ENCODE data around the gene NPC1.

Gene NPC1

DNA sequence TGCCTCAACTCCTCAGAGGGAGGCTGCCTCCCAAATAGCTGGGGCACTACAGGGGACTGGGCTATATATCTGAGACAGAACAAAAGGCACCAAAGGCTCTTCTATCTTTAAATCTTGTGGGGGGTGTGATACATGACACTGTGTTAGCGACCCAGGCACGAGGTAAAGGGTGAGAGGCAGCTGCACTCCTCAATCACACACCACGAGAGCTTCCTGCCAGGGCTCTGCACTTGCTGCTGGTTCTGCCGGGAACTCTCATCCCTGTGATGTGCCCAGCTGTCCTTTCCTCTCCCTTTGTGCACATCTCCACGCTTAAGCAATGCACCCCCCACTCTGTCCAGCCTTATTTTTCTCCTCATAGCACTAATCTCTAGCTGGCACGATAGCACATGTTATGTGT lies 32.4 kb downstream of the NPC1 start:
- no peaks in the 10 kb centered on the region for H3K27me3 ChIP-seq (ENCODE audit: insufficient read depth, low read length, poor library complexity)
- peaks cover 30% of the 10 kb centered on the region for H3K36me3 ChIP-seq (ENCODE audit: control insufficient read depth, insufficient read depth, low read length)
- no peak overlapping the region for H3K27ac ChIP-seq (ENCODE audit: low read depth, low read length)
- H3K56ac ChIP-seq (ENCODE audit: low read length), result no peak overlapping the region
- H3K9ac ChIP-seq (ENCODE audit: low read length), result no peak overlapping the region
- H3K4ac ChIP-seq (ENCODE audit: low read depth, low read length), result no peak overlapping the region
- H3K4me2 ChIP-seq (ENCODE audit: low read length), result no peak overlapping the region
- H3K4me1 ChIP-seq (ENCODE audit: control insufficient read depth, low read depth, low read length), result no peaks in the 10 kb centered on the region
- H4K5ac ChIP-seq (ENCODE audit: low read length), result no peak overlapping the region
- no peaks in the 10 kb centered on the region for H3K79me2 ChIP-seq (ENCODE audit: control insufficient read depth, insufficient read depth, low read length)
- H2AK5ac ChIP-seq (ENCODE audit: low read length), result no peak overlapping the region
- H3K18ac ChIP-seq (ENCODE audit: low read length), result no peak overlapping the region
- no peak overlapping the region for H2BK120ac ChIP-seq (ENCODE audit: low read depth, low read length)
- no peak overlapping the region for H2BK15ac ChIP-seq (replicated peaks; ENCODE audit: low read depth)
- no peaks in the 10 kb centered on the region for H3K79me1 ChIP-seq (ENCODE audit: low read length)
- no peak overlapping the region for H3K23ac ChIP-seq (ENCODE audit: low read length)
- H2BK5ac ChIP-seq (ENCODE audit: low read length), result no peak overlapping the region
- no peak overlapping the region for H4K8ac ChIP-seq (ENCODE audit: low read depth, low read length)
- H3K4me3 ChIP-seq (ENCODE audit: low read length), result no peak overlapping the region
- no peak for DNase-seq
- WGBS (ENCODE audit: extremely low coverage, insufficient coverage, low lambda C conversion rate), result no CpG with 5 or more reads among the region's 6 CpGs

DNA sequence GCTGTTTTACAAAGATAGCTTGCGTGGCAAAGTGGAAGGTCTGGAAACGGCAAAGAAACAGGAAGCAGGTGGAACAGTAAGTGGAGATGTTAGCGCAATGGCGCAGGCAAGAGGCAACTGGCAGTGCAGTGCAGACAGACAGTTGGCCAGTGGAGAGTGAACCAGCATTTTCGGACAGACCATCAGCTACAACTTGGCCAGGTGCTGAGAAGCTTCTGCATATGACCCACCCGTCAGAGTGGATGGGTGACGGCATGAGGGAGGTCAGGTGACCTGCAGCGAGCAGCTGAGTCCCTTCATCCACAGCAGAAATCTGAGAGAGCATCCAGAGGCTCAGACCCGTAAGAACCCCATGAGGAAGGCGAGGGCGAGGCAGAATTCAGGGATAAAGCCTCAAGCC lies 33.8 kb downstream of the NPC1 start:
- H3K23ac ChIP-seq (ENCODE audit: low read length), result no peak overlapping the region
- H3K36me3 ChIP-seq (ENCODE audit: control insufficient read depth, insufficient read depth, low read length), result peaks cover 30% of the 10 kb centered on the region
- H3K27me3 ChIP-seq (ENCODE audit: insufficient read depth, low read length, poor library complexity), result no peaks in the 10 kb centered on the region
- H2AK5ac ChIP-seq (ENCODE audit: low read length), result no peak overlapping the region
- no peak overlapping the region for H3K4me3 ChIP-seq (ENCODE audit: low read length)
- H3K18ac ChIP-seq (ENCODE audit: low read length), result no peak overlapping the region
- H3K79me1 ChIP-seq (ENCODE audit: low read length), result no peaks in the 10 kb centered on the region
- no CpG with 5 or more reads among the region's 11 CpGs for WGBS (ENCODE audit: extremely low coverage, insufficient coverage, low lambda C conversion rate)
- H3K4ac ChIP-seq (ENCODE audit: low read depth, low read length), result no peak overlapping the region
- no peak overlapping the region for H4K5ac ChIP-seq (ENCODE audit: low read length)
- no peak overlapping the region for H3K56ac ChIP-seq (ENCODE audit: low read length)
- no peaks in the 10 kb centered on the region for H3K79me2 ChIP-seq (ENCODE audit: control insufficient read depth, insufficient read depth, low read length)
- H2BK15ac ChIP-seq (replicated peaks; ENCODE audit: low read depth), result no peak overlapping the region
- no peak overlapping the region for H3K9ac ChIP-seq (ENCODE audit: low read length)
- no peak overlapping the region for H4K8ac ChIP-seq (ENCODE audit: low read depth, low read length)
- H3K4me2 ChIP-seq (ENCODE audit: low read length), result no peak overlapping the region
- no peaks in the 10 kb centered on the region for H3K4me1 ChIP-seq (ENCODE audit: control insufficient read depth, low read depth, low read length)
- no peak overlapping the region for H2BK120ac ChIP-seq (ENCODE audit: low read depth, low read length)
- DNase-seq, result no peak
- no peak overlapping the region for H2BK5ac ChIP-seq (ENCODE audit: low read length)
- no peak overlapping the region for H3K27ac ChIP-seq (ENCODE audit: low read depth, low read length)

DNA sequence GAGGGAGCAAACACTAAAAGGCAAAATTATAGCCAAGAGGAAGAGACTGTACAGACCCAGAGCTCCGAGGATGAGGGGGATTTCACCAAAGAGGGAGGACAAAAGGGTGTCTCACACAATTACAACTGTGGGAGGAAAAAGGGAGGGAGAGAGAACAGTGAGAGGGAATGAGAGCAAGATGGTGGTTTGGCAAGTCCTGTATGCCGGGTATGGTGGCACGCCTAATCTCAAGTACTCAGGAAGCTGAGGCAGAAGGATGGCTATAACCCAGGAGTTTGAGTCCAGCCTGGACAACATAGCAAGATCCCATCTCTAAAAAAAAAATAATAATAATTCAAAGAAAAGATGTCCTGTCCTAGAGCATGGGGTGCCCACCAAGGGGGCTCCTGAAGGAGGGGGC lies 34.3 kb downstream of the NPC1 start:
- H3K9ac ChIP-seq (ENCODE audit: low read length), result no peak overlapping the region
- no peak overlapping the region for H3K18ac ChIP-seq (ENCODE audit: low read length)
- H3K4me2 ChIP-seq (ENCODE audit: low read length), result no peak overlapping the region
- no peak overlapping the region for H3K4me3 ChIP-seq (ENCODE audit: low read length)
- no peak overlapping the region for H2BK15ac ChIP-seq (replicated peaks; ENCODE audit: low read depth)
- no peaks in the 10 kb centered on the region for H3K79me1 ChIP-seq (ENCODE audit: low read length)
- H4K8ac ChIP-seq (ENCODE audit: low read depth, low read length), result no peak overlapping the region
- no peak overlapping the region for H3K27ac ChIP-seq (ENCODE audit: low read depth, low read length)
- H4K5ac ChIP-seq (ENCODE audit: low read length), result no peak overlapping the region
- no peak overlapping the region for H3K4ac ChIP-seq (ENCODE audit: low read depth, low read length)
- H2BK5ac ChIP-seq (ENCODE audit: low read length), result no peak overlapping the region
- no peaks in the 10 kb centered on the region for H3K4me1 ChIP-seq (ENCODE audit: control insufficient read depth, low read depth, low read length)
- no CpG with 5 or more reads among the region's 3 CpGs for WGBS (ENCODE audit: extremely low coverage, insufficient coverage, low lambda C conversion rate)
- no peaks in the 10 kb centered on the region for H3K27me3 ChIP-seq (ENCODE audit: insufficient read depth, low read length, poor library complexity)
- no peaks in the 10 kb centered on the region for H3K79me2 ChIP-seq (ENCODE audit: control insufficient read depth, insufficient read depth, low read length)
- no peak overlapping the region for H2BK120ac ChIP-seq (ENCODE audit: low read depth, low read length)
- H3K36me3 ChIP-seq (ENCODE audit: control insufficient read depth, insufficient read depth, low read length), result peaks cover 30% of the 10 kb centered on the region
- no peak overlapping the region for H2AK5ac ChIP-seq (ENCODE audit: low read length)
- no peak for DNase-seq
- no peak overlapping the region for H3K23ac ChIP-seq (ENCODE audit: low read length)
- no peak overlapping the region for H3K56ac ChIP-seq (ENCODE audit: low read length)

DNA sequence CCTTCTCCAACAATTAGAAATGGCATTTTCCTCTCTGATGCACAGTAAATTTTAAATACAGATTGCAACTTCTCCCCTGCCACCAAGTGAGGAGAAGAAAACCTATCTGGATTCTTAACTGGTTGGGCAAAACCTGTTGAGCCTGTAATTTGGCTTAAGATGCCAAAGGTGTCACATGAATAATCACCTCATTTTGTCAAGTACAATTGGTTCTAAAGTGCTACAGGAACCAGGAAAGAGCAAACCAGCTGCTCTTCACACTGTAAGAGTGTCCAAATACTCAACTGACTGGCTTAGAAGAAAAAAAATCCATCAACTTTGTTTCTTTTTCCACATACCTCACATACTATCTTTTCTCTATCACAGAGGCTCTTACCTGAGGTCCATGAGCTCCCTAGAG lies 35.4 kb downstream of the NPC1 start:
- H3K4ac ChIP-seq (ENCODE audit: low read depth, low read length), result no peak overlapping the region
- no peak overlapping the region for H2AK5ac ChIP-seq (ENCODE audit: low read length)
- no peak overlapping the region for H2BK15ac ChIP-seq (replicated peaks; ENCODE audit: low read depth)
- no peak overlapping the region for H4K5ac ChIP-seq (ENCODE audit: low read length)
- H3K56ac ChIP-seq (ENCODE audit: low read length), result no peak overlapping the region
- no peaks in the 10 kb centered on the region for H3K27me3 ChIP-seq (ENCODE audit: insufficient read depth, low read length, poor library complexity)
- H3K4me3 ChIP-seq (ENCODE audit: low read length), result no peak overlapping the region
- no peaks in the 10 kb centered on the region for H3K79me1 ChIP-seq (ENCODE audit: low read length)
- DNase-seq, result no peak
- no peak overlapping the region for H3K18ac ChIP-seq (ENCODE audit: low read length)
- no peaks in the 10 kb centered on the region for H3K4me1 ChIP-seq (ENCODE audit: control insufficient read depth, low read depth, low read length)
- H2BK5ac ChIP-seq (ENCODE audit: low read length), result no peak overlapping the region
- no peak overlapping the region for H3K4me2 ChIP-seq (ENCODE audit: low read length)
- H2BK120ac ChIP-seq (ENCODE audit: low read depth, low read length), result no peak overlapping the region
- no peak overlapping the region for H3K27ac ChIP-seq (ENCODE audit: low read depth, low read length)
- peaks cover 26% of the 10 kb centered on the region for H3K36me3 ChIP-seq (ENCODE audit: control insufficient read depth, insufficient read depth, low read length)
- no peaks in the 10 kb centered on the region for H3K79me2 ChIP-seq (ENCODE audit: control insufficient read depth, insufficient read depth, low read length)
- no peak overlapping the region for H3K23ac ChIP-seq (ENCODE audit: low read length)
- H3K9ac ChIP-seq (ENCODE audit: low read length), result no peak overlapping the region
- no peak overlapping the region for H4K8ac ChIP-seq (ENCODE audit: low read depth, low read length)

DNA sequence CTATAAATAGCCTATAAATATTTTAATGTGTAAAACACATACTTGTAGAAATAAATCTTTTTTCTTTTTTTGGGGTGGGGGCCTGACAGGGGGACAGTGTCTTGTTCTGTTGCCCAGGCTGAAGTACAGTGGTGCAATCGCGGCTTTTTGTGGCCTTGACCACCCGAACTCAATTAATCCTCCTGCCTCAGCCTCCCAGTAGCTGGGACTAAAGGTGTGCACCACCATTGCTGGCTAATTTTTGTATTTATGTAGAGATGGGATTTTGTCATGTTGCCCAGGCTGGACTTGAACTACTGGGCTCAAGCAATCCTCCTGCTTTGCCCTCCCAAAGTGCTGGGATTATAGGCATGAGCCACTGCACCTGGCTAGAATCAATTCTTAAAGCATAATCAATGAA lies 37.6 kb downstream of the NPC1 start:
- Histone ChIP-seq H3K18ac (ENCODE audit: low read length) (no peak overlapping the region), H3K4ac (ENCODE audit: low read depth, low read length) (no peak overlapping the region), H3K4me3 (ENCODE audit: low read length) (no peak overlapping the region), H2AK5ac (ENCODE audit: low read length) (no peak overlapping the region), H3K9ac (ENCODE audit: low read length) (no peak overlapping the region), H2BK15ac (replicated peaks; ENCODE audit: low read depth) (no peak overlapping the region), H3K56ac (ENCODE audit: low read length) (no peak overlapping the region), H3K36me3 (ENCODE audit: control insufficient read depth, insufficient read depth, low read length) (peaks cover 20% of the 10 kb centered on the region), H4K8ac (ENCODE audit: low read depth, low read length) (no peak overlapping the region), H3K79me2 (ENCODE audit: control insufficient read depth, insufficient read depth, low read length) (no peaks in the 10 kb centered on the region), H3K27ac (ENCODE audit: low read depth, low read length) (no peak overlapping the region), H4K5ac (ENCODE audit: low read length) (no peak overlapping the region), H3K27me3 (ENCODE audit: insufficient read depth, low read length, poor library complexity) (no peaks in the 10 kb centered on the region), H3K4me1 (ENCODE audit: control insufficient read depth, low read depth, low read length) (no peaks in the 10 kb centered on the region), H3K79me1 (ENCODE audit: low read length) (no peaks in the 10 kb centered on the region), H2BK5ac (ENCODE audit: low read length) (no peak overlapping the region), H2BK120ac (ENCODE audit: low read depth, low read length) (no peak overlapping the region), H3K23ac (ENCODE audit: low read length) (no peak overlapping the region), H3K4me2 (ENCODE audit: low read length) (no peak overlapping the region)
- WGBS (ENCODE audit: extremely low coverage, insufficient coverage, low lambda C conversion rate), result no CpG with 5 or more reads among the region's 3 CpGs
- DNase-seq, result no peak

DNA sequence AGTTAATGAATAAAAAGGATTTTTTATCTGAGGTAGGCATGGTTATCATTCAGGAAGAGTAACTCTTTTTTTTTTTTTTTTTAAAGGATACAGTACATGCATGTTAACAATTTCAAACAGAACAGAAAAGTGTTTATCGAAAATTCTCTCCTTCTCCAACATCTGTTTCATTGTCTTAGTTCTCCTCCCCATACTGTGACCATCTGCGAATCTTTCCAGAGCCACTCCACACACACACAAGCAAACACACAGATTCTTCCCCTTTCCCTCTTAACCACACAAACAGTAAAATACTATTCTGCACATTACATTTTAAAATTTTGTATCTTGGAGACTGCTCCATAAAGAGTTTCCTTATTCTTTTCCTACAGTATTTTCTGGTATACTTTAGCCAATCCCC lies 38.0 kb downstream of the NPC1 start:
- Histone ChIP-seq H3K79me1 (ENCODE audit: low read length) (no peaks in the 10 kb centered on the region), H3K4ac (ENCODE audit: low read depth, low read length) (no peak overlapping the region), H4K5ac (ENCODE audit: low read length) (no peak overlapping the region), H4K8ac (ENCODE audit: low read depth, low read length) (no peak overlapping the region), H2AK5ac (ENCODE audit: low read length) (no peak overlapping the region), H3K4me3 (ENCODE audit: low read length) (no peak overlapping the region), H3K9ac (ENCODE audit: low read length) (no peak overlapping the region), H3K27me3 (ENCODE audit: insufficient read depth, low read length, poor library complexity) (no peaks in the 10 kb centered on the region), H3K27ac (ENCODE audit: low read depth, low read length) (no peak overlapping the region), H3K23ac (ENCODE audit: low read length) (no peak overlapping the region), H3K18ac (ENCODE audit: low read length) (no peak overlapping the region), H2BK15ac (replicated peaks; ENCODE audit: low read depth) (no peak overlapping the region), H3K4me1 (ENCODE audit: control insufficient read depth, low read depth, low read length) (no peaks in the 10 kb centered on the region), H2BK120ac (ENCODE audit: low read depth, low read length) (no peak overlapping the region), H3K79me2 (ENCODE audit: control insufficient read depth, insufficient read depth, low read length) (no peaks in the 10 kb centered on the region), H3K36me3 (ENCODE audit: control insufficient read depth, insufficient read depth, low read length) (peaks cover 18% of the 10 kb centered on the region), H3K4me2 (ENCODE audit: low read length) (no peak overlapping the region), H2BK5ac (ENCODE audit: low read length) (no peak overlapping the region), H3K56ac (ENCODE audit: low read length) (no peak overlapping the region)
- no CpG with 5 or more reads among the region's 2 CpGs for WGBS (ENCODE audit: extremely low coverage, insufficient coverage, low lambda C conversion rate)
- DNase-seq, result no peak

All from mesendoderm (in vitro differentiated cells).